ENCODE measurements around the gene MRPS31.
"Not testable (repeated sequence)": the region's sequence is repeated elsewhere in the genome, so short reads cannot be mapped to it uniquely, and the experiment has no call there.

MRPS31 gene

DNA sequence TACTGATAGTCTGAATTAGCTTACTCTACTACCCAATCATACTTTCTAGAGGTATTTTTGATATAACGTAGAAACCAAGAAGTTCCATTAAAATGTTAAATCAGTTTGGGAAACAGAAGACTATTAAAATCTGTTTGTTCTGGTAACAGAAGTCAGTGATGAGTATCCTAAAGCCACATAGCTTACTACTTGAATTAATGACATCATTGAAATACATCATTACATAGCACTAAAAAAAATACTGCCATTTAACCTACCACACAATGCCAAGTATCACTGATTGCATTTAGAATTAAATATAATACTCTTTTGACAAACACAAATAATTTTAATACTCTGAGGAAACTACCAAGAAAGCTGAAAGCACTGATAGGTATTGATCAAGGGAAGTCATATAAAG, 5.4 kb downstream of the MRPS31 start:
- Histone ChIP-seq H4K20me1 (peaks cover 24% of the 10 kb centered on the region; the same call in 1 of the 2 replicates), H3K9me3 (no peaks in the 10 kb centered on the region)

DNA sequence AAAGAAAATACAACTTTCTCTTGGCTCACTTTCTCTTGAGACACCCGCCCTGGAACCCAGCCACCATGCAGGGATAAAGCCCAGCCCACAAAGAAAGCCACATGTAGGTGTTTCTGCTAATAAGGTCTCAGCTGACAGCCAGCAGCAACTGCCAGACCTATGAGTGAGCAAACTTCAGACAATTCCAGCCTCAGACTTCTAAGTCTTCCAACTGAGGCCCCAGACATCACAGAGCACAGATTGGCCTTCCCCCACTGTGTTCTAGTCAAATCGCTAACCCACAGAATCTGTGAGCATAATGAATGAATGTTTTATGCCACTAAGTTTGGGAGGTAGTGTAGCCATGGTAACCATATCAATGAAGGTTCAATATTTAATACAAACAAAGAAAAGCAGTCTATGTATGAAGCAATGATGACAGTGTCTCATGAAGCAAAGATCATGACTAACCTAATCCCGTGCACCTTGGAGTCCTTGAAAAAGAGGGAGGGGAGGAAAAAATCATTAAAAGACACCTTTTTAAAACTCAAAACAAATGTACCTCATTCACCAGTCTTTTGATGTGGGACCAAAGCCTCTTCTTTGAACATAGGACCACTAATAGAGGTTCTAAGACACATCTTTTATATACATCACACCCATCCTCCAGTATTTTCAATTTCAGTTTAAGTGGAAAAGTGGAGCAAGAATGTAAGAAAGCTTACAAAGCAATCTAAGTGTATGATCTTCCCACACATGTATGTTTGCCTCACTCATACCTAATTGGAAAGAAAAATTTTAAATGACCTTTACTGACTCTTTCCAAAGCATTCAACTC, 6.2 kb downstream of the MRPS31 start:
- H3K4me1 ChIP-seq, result peaks cover 4% of the 10 kb centered on the region

More for the DNA sequence above, 5.4 kb downstream of the MRPS31 start:
- H3K4me3 ChIP-seq, result no peak overlapping the region
- H3K4me2 ChIP-seq, result no peak overlapping the region
- no peak for TF ChIP-seq Cebpa-rat (IDR thresholded peaks at IDR 0.05)
- H3K27me3 ChIP-seq, result no peaks in the 10 kb centered on the region
- H3K9ac ChIP-seq, result no peak overlapping the region
- no peak overlapping the region for H3K27ac ChIP-seq
- H3K4me1 ChIP-seq, result peaks cover 11% of the 10 kb centered on the region
- H3K36me3 ChIP-seq, result peaks cover 52% of the 10 kb centered on the region

DNA sequence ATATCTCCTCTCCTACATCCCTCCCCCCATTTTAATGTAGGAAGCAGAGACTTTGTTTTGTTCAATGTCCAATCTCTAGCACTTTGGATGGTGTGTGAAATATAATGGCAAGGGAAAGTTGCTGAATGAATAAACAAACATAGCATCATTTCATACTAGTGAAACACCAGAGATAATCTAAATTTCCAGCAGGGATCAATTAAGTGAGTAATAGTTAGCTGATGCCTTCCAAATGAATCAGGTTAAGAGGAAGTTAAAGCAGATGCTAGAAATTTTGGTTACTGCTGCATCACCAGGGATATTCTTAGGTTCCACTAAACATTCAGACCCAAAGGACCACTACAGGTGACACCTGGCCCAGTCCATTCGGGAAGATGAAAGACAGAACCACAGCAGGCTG, 8.1 kb downstream of the MRPS31 start:
- H3K4me1 ChIP-seq, result no peaks in the 10 kb centered on the region
- peaks cover 73% of the 10 kb centered on the region for H3K36me3 ChIP-seq
- no peak for TF ChIP-seq Cebpa-rat (IDR thresholded peaks at IDR 0.05)
- no peak overlapping the region for H3K4me2 ChIP-seq
- H3K9me3 ChIP-seq, result no peaks in the 10 kb centered on the region
- H3K4me3 ChIP-seq, result no peak overlapping the region
- no peaks in the 10 kb centered on the region for H3K27me3 ChIP-seq
- peaks cover 24% of the 10 kb centered on the region; the same call in 1 of the 2 replicates for H4K20me1 ChIP-seq
- no peak overlapping the region for H3K27ac ChIP-seq
- H3K9ac ChIP-seq, result no peak overlapping the region

More for the DNA sequence above, 6.2 kb downstream of the MRPS31 start:
- no peaks in the 10 kb centered on the region for H3K27me3 ChIP-seq
- no peaks in the 10 kb centered on the region for H3K9me3 ChIP-seq
- H3K36me3 ChIP-seq, result peaks cover 60% of the 10 kb centered on the region
- H3K27ac ChIP-seq, result no peak overlapping the region
- H3K4me3 ChIP-seq, result no peak overlapping the region
- TF ChIP-seq Cebpa-rat (IDR thresholded peaks at IDR 0.05), result no peak
- H3K4me2 ChIP-seq, result no peak overlapping the region
- H4K20me1 ChIP-seq, result peaks cover 24% of the 10 kb centered on the region; the same call in 1 of the 2 replicates
- no peak overlapping the region for H3K9ac ChIP-seq

DNA sequence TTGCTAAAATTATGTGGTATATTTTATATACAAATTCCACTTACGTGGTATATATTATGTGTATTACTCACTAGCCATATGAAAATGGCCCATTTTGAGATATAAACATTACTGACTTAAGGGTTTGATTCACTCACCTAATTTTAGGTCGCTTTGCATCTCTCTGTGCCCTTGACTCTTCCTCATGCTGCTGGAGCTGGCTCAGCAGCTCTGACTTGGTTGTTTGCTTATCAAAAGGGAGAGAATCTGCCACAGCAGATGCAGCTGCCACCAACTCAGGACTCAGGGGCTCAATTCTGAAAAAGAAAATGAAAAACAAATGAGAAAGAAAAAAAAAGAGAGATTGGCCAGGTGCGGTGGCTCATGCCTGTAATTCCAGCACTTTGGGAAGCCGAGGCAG, 12.2 kb downstream of the MRPS31 start:
- Histone ChIP-seq H3K4me1 (no peaks in the 10 kb centered on the region), H3K36me3 (peaks cover 75% of the 10 kb centered on the region), H3K27me3 (no peaks in the 10 kb centered on the region), H3K9ac (no peak overlapping the region), H4K20me1 (peaks cover 23% of the 10 kb centered on the region; the same call in 1 of the 2 replicates), H3K4me3 (no peak overlapping the region), H3K4me2 (no peak overlapping the region), H3K9me3 (no peaks in the 10 kb centered on the region), H3K27ac (no peak overlapping the region)
- TF ChIP-seq Cebpa-rat (IDR thresholded peaks at IDR 0.05), result no peak

DNA sequence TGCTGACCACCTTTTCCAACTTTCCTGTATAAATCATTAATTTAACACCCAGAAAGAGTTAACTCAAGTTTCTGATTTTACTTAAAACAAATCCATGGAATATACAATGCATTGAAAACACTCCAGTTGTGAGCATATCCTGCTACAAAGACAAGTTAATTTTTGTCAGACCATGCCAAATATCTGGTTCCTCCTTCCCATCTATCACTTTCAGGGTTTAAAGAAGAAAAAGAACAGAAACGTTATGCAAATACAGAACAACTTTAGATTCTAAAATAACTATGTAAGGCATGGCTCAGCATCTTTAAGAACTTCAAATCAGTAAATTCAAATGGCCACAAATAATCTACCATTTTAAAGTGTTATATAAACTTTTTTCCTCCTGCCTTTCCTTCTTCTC, 14.9 kb downstream of the MRPS31 start:
- Histone ChIP-seq H3K27ac (no peak overlapping the region), H3K4me1 (no peaks in the 10 kb centered on the region), H4K20me1 (no peaks in the 10 kb centered on the region), H3K9ac (no peak overlapping the region), H3K36me3 (peaks cover 82% of the 10 kb centered on the region), H3K27me3 (no peaks in the 10 kb centered on the region), H3K4me2 (no peak overlapping the region), H3K9me3 (no peaks in the 10 kb centered on the region), H3K4me3 (no peak overlapping the region)
- no peak for TF ChIP-seq Cebpa-rat (IDR thresholded peaks at IDR 0.05)

DNA sequence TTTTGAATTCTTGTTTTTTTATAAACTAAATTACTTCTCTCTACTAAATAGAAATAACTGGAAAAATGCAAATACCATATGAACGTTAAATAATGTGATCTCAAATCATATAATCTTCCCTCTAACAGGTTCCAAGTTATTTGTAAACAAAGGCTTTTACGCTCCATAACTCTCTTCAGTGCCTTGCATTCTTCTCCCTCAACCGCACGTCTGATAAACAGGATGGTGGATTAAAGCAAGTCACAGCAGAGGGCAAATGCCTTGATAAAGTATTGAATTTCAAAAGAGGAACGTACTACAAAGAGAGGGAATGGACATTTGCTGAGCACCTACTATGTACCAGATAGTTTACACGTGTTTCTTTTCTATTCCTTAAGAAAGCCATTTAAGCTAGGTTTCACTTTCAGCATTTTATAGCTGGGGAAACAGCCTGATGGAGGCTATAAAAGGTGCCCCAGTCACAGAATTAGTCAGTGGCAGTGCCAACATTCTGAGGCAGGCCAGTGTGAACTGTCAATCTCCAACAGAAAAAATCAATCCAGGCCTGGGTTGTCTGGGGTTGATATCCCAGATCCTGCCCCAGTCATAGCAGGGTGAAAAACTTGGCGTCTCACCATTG, 15.8 kb downstream of the MRPS31 start:
- Histone ChIP-seq H3K36me3 (peaks cover 78% of the 10 kb centered on the region), H3K4me1 (no peaks in the 10 kb centered on the region), H3K27ac (no peak overlapping the region), H3K9me3 (no peaks in the 10 kb centered on the region), H4K20me1 (no peaks in the 10 kb centered on the region), H3K4me2 (no peak overlapping the region), H3K4me3 (no peak overlapping the region), H3K9ac (no peak overlapping the region), H3K27me3 (no peaks in the 10 kb centered on the region)
- no peak for TF ChIP-seq Cebpa-rat (IDR thresholded peaks at IDR 0.05)

DNA sequence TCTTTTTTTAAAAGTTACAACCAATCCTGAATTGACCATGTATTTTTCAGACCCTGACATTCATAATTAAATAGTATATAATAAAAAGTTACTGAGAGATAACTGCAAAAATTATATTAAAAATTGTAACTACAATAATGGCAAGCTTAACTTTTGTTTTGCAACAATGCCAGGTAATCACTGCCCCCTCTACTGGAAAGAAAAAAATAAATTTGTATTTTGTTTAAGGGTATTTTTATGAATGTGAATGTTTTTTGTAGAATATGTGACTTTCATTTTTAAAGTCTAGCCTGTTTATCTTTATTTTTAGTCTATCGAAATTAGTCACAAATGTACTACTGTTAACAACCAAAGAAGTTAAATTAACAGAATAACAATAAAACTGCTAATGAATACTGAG, 21.7 kb downstream of the MRPS31 start:
- no peak overlapping the region for H3K4me3 ChIP-seq
- peaks cover 78% of the 10 kb centered on the region for H3K36me3 ChIP-seq
- no peak for TF ChIP-seq Cebpa-rat (IDR thresholded peaks at IDR 0.05)
- no peaks in the 10 kb centered on the region for H3K9me3 ChIP-seq
- no peaks in the 10 kb centered on the region for H3K4me1 ChIP-seq
- no peak overlapping the region for H3K27ac ChIP-seq
- H3K9ac ChIP-seq, result no peak overlapping the region
- no peak overlapping the region for H3K4me2 ChIP-seq
- no peaks in the 10 kb centered on the region for H3K27me3 ChIP-seq
- H4K20me1 ChIP-seq, result no peaks in the 10 kb centered on the region

DNA sequence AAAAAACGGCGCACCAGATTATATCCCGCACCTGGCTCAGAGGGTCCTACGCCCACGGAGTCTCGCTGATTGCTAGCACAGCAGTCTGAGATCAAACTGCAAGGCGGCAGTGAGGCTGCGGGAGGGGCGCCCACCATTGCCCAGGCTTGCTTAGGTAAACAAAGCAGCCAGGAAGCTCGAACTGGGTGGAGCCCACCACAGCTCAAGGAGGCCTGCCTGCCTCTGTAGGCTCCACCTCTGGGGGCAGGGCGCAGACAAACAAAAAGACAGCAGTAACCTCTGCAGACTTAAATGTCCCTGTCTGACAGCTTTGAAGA, 35.8 kb downstream of the MRPS31 start:
- H3K27ac ChIP-seq, H3K4me1 ChIP-seq, H3K9ac ChIP-seq, H3K27me3 ChIP-seq, H3K4me2 ChIP-seq, H3K4me3 ChIP-seq, H3K9me3 ChIP-seq, H4K20me1 ChIP-seq: not testable (repeated sequence)
- H3K36me3 ChIP-seq, result peaks cover 37% of the 10 kb centered on the region

DNA sequence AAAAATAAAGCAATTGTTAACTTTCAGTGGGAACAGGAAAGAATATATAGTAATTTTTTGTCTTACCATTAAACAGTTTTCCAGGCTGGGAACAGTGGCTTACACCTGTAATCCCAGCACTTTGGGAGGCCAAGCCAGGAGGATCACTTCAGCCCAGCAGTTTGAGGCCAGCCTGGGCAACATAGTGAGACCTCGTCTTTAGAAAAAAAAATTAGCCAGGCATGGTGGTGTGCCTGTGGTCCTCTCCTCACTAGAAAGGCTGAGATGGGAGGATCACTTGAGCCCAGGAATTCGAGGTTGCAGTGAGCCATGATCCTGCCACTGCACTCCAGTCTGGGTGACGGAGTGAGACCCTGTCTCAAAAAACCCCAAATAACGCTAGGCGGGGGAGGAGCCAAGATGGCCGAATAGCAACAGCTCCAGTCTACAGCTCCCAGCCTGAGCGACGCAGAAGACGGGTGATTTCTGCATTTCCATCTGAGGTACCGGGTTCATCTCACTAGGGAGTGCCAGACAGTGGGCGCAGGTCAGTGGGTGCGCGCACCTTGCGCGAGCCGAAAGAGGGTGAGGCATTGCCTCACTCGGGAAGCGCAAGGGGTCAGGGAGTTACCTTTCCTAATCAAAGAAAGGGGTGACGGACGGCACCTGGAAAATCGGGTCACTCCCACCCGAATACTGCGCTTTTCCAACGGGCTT, 36.3 kb downstream of the MRPS31 start:
- not testable (repeated sequence) for H3K9me3 ChIP-seq, H3K4me2 ChIP-seq, H4K20me1 ChIP-seq, H3K27me3 ChIP-seq, H3K4me3 ChIP-seq, H3K27ac ChIP-seq, H3K9ac ChIP-seq, H3K4me1 ChIP-seq
- peaks cover 42% of the 10 kb centered on the region for H3K36me3 ChIP-seq

DNA sequence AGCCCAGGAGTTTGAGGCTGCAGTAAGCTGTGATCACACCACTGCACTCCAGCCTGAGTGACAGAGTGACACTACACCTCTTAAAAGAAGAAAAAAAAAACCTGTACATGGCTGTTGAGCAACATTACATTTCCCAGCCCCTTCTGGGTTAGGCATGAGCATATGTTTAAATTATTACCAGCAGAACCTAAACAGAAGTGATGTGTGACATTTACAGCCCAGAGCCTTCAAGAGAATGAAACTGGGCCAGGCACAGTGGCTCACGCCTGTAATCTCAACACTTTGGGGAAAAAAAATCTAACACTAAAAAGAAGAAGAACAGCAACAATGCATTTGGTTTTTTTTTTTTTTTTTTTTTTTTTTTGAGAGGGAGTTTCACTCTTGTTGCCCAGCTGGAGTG, 38.3 kb downstream of the MRPS31 start:
- TF ChIP-seq Cebpa-rat (IDR thresholded peaks at IDR 0.05), result no peak
- Histone ChIP-seq H3K4me2 (no peak overlapping the region), H3K27me3 (no peaks in the 10 kb centered on the region), H3K4me3 (no peak overlapping the region), H3K9me3 (no peaks in the 10 kb centered on the region), H4K20me1 (no peaks in the 10 kb centered on the region), H3K9ac (no peak overlapping the region), H3K27ac (no peak overlapping the region), H3K4me1 (no peaks in the 10 kb centered on the region), H3K36me3 (peaks cover 58% of the 10 kb centered on the region)
